Left renal pelvis (tissue), 4 donors: ENCODE measurements around the gene LYZ. TPM values are rescaled to one million over a fixed set of nuclear protein-coding genes. Genes with fewer than 3 reads are reported as not detected.

ENCODE experiments used
- DNase-seq, 4 donors: peaks; one replicate each; pipeline ENCODE4 v3.0.0-alpha.2; 2013; ENCODE audit warnings: low read depth in 4 of 4, low spot score in 3 of 4
- polyA plus RNA-seq, 4 donors: library from polyadenylated mRNA; unstranded; fragments of 120-200 nt; gene quantifications; one replicate each; pipeline ENCODE4 v1.2.1, GENCODE V29; 2013; ENCODE audit not compliant: insufficient read length in 4 of 4

LYZ gene
- polyA plus RNA-seq, 4 donors, result 19.9 to 33.3 (median 26.6) TPM

GRCh38 chr12:69338120-69338859 lies 9.9 kb upstream of the LYZ start:
- DNase-seq, result no peak

DNA sequence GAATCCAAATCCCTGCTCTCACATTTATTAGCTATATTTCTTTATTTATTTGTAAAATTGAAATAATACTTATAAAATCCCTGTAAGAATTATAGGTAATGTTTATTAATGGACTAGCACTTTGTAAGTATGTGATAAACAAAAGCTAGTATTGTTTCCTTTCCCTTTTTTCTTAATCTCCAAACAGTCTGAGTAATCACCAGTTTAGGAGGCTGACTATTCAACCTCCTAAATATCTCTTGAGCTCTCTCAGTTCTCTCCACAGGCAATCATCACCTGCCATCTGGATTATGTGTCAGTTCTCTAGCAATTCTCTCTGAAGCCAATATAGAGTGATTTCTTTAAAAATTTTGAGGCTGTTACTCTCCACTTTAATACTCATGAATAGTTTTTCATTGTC lies 9.2 kb upstream of the LYZ start:
- DNase-seq, result no peak

GRCh38 chr12:69339999-69340398 lies 8.2 kb upstream of the LYZ start:
- DNase-seq, result no peak

DNA sequence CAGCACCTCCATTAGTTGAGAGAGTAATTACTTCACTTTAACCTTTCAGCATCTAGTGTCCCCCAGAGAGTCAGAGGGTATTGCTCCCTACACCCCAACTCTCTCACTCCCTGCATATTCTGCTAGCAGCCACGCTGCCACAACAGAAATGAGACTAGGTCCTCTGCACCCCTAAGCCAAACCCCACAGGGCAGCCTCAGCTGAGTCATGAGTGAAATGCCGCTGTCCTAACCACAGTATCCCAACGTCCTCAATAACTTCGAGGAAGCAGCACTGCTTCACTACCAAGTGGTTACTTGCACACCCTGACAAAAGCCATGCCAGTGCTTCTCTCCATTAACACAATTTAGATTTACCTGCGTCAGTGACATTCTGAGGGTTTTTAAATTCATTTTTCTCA lies 6.9 kb upstream of the LYZ start:
- DNase-seq, result no peak

- DNase-seq, result no peak
These were observed 5.8 kb upstream of the LYZ start for GRCh38 chr12:69342421-69342820.

DNA sequence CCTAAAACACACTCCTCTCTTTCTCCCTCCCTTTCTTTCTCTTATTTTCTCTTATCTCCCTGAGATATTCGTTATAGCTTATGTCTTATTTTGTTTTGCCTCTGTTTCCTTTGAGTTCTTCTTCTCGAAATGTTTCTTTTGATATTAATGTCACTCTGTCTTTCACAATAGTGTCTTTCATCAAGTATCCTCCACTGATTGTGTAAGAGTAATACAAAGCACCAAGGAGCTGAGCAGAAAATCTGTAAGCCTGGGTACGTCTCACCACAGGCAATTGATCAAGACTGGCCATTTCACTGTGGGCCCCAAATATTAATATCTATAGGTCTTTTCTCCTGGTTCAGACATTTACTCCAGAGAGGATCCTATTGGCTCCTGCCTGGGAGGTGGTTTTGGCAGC lies 4.8 kb upstream of the LYZ start:
- DNase-seq, result no peak

GRCh38 chr12:69343885-69344612 lies 4.1 kb upstream of the LYZ start:
- DNase-seq, result no peak

- DNase-seq, result no peak
These were observed 3.1 kb upstream of the LYZ start for GRCh38 chr12:69345077-69345476.

DNA sequence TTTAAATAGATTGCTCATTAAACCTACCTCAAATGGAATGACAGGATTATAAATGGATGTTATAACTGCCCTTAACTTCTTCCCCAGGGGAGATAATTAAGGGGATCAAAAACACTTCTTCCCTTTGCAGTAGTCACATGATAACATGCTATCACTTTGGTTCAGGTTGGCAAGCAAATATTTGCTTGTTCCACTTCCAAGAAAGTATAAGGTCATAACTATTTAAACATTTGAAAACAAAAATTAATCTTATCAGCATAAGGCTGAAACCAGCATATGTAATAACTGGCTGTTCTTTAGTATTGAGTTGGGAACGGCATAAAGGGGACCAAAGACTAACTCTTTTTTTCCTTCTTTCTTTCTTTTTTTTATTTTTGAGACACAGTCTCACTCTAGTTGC lies 2.4 kb upstream of the LYZ start:
- no peak for DNase-seq

DNA sequence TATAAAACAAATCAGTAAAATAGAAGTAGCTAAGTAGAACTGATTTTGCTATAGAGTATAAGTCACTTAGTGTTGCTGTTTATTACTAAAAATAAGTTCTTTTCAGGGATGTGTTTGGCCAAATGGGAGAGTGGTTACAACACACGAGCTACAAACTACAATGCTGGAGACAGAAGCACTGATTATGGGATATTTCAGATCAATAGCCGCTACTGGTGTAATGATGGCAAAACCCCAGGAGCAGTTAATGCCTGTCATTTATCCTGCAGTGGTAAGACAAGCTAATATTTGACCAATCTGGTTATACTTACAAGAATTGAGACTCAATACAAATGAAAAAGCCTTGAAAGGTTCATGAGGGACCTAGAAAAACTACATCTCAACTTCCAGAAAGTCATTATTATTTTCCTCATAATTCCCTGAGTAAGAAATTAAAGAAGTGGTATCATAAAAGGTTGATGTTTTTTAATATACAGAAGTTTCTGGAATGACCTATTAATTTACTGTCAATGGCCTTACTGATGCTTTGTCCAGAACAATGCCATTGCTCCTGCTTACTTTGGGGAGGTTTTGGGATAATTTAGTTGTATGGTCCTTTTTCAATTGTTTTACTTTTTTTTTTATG lies 1.9 kb downstream of the LYZ start:
- DNase-seq, result no peak

DNA sequence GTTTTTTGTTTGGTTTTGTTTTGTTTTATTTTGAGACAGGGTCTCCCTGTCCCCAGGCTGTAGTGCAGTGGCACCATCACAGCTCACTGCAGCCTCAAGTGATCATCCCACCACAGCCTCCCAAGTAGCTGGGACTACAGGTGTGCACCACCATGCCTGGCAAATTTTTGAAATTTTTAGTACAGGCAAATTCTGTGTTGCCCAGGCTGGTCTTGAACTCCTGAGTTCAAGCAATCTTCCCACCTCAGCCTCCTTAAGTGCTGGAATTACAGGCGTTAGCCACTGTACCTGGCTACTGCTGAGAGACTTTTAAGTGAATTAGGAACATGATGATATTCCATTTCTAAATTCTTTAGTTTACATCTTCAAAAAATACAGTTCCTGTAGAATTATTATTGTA lies 2.6 kb downstream of the LYZ start:
- no peak for DNase-seq

GRCh38 chr12:69351462-69352236 lies 3.5 kb downstream of the LYZ start:
- no peak for DNase-seq

GRCh38 chr12:69352904-69353303 lies 4.7 kb downstream of the LYZ start:
- no peak for DNase-seq

DNA sequence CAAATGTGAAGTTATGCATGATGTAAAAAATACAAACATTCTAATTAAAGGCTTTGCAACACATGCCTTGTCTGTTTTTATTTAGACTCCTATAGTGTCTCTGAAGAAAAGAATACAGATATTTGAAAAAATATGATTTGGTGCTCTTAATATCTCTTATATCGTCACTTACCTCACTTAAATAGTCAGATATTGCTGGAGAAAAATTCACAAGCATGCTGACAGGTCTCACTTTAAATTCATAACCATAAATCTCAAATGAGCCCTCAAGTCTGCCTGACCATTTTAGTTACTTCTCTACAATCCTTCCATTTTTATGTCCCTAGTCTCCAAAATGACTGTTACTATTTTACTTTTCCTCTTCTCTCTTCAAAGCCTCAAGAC lies 6.0 kb downstream of the LYZ start:
- no peak for DNase-seq

DNA sequence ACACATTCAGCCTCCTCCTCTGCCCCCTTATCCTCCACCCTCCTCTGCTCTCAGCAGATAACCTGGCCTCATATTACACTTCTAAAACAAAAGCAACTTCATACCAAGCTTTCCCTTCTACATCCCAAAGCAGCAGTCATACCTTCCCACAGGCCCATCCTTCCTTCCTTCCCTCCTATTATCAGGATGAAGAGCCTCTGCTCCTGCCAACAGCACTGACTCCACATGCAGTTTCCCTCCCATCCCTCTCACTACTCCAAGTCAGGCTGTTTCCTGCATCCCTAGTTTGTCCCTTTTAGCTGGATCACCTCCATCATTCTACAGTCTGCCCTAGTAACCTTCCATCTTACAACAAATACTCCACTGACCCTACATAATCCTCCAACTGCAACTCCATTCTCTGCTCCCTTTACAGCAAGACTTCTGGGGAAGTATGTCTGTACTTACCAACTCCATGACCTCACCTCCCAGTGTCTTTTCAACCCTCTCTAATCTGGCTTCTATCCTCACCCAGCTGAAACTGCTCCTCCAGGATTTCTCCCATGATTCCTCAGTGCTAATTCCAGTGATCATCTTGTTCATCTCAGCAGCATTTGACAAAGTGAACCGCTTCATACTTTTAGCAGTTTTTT lies 6.5 kb downstream of the LYZ start:
- DNase-seq, result no peak

- no peak for DNase-seq
These were observed 7.3 kb downstream of the LYZ start for GRCh38 chr12:69355363-69356028.

DNA sequence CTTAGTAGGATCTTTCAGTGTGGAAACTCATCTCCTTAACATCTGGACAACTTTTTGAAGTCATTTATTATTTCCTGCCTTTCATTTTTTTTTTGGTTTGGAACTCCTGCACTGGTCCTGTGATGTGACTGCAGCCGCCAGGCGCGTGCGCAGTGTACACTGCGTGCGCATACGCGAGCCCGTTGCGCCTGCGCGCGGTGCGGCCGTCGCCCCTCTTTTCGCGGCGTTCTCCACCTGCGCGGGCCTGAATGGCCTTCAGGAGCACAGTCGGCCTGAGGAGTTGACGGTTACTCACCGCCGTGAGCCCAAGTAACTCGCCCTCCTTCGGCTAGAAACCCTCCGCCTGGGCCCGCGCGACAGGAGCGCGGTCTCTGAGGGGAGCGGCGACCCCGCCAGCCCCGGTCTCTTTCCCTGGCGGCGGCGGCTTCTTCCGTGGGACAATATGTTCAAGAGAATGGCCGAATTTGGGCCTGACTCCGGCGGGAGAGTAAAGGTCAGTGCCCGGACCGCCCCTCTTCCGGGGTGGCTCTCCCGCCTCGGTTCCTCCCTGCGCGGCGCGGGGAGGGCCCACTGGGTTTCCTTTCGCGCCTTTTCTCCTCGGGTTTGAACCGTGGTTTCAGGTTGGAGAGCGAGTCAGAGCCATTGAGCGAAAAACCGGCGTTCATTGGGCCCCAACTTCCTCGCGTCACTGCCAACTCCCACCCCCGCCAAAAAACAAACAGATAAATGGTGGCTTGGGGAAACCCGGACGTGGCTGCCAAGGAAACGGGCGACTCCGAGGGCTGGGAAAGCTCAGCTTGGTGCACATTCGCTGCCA lies 11.6 kb downstream of the LYZ start, which contains the start of gene YEATS4:
Gene YEATS4, plus strand, starts transcription at position 213 of the 817 bp plus-strand sequence. Its CDS starts 230 bp downstream, at position 443.
- peak; percentile 65 to 82 (median 76) for DNase-seq

DNA sequence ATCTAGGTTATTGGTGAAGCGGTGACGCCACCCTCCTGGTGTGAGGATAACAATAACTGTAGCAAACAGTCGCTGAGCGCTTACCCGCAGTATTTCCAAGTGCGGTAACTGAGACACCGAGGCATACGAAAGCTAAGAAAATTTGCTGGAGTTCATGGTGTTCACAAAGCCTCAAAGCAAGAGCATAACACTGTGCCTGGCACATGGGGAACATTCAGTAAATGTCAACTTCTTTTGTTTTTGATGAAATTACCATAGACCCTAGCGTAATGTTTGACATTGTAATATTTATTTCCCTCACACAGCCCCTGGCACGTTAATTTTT lies 12.1 kb downstream of the LYZ start:
- no peak for DNase-seq

DNA sequence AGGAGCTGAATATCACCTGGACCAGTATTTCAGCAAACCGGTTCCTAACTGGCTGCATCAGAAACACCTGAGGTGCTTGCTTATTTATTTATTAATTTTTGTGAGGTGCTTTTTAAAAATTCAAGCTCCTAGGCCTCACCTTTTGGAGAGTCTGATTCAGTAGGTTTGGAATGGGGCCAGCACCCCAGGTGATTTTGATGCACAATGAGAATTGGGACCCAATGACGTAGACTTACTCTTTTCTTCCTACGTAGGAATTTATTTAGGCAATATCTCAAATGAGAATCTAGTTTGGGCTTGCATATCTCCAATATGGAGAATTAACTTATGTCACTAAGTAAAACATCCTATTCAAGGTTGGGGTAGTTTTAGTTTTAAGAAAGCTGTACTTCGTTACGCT lies 18.6 kb downstream of the LYZ start:
- no peak for DNase-seq
